K562 (cell line): ENCODE data around the gene NACC1. TPM values are rescaled to one million over a fixed set of nuclear protein-coding genes. Genes with fewer than 3 reads are reported as not detected.

Experiments
- ATAC-seq: fragments of 200-7000 bp; cut with Tn5 transposase; 3 replicates; pipeline ENCODE4 v1.9.1; 2020; ENCODE audit warnings: moderate library complexity
- BruUV-seq: library from RNA; stranded (reverse); fragments of 400-500 nt; replicated peaks from 2 replicates; lab custom pipeline; 2021; lab: Mats Ljungman, UMichigan
- CTCF ChIA-PET: fragments of 300-600 bp; formaldehyde crosslinking; extraction: SDS; loops from one replicate; lab custom pipeline; 2021; ENCODE audit warnings: low intra/inter-chr PET ratio; lab: Yijun Ruan, JAX
- POLR2A ChIA-PET: fragments of 300-600, 350-650 bp; sonication (Branson Sonifier 250); formaldehyde crosslinking; extraction: SDS; loops from one replicate; lab custom pipeline; 2021; ENCODE audit warnings: antibody characterized with exemption, inconsistent platforms; lab: Yijun Ruan, JAX
- DNase-seq, 4 experiments: peaks; one replicate each; pipeline versions ENCODE4 v3.0.0 to v3.0.0-alpha.2; 2011 to 2018; ENCODE audit warnings: low spot score in 3 of 4, mixed read lengths in 3 of 4; ENCODE audit errors: extremely low read depth in 1 of 4
- FAIRE-seq: peaks from 2 replicates; lab custom pipeline; 2011; peaks lifted over from hg19 to GRCh38; lab: Jason Lieb, UNC
- H2AFZ ChIP-seq: 2 replicates; pipeline ENCODE4 v1.6.0; 2011; ENCODE audit warnings: low read depth, low read length, control low read depth, inconsistent platforms
- H3K27ac ChIP-seq: fragments of 200-600 bp; 3 replicates; pipeline ENCODE4 v1.8.0; 2011; ENCODE audit warnings: low read depth, mild to moderate bottlenecking, control low read depth, inconsistent platforms, low read length, moderate library complexity, mixed read lengths; ENCODE audit errors: extremely low read depth
- H3K27me3 ChIP-seq, 2 experiments: fragments of 300-600 bp in 1 of 2; 2 replicates in 1 of 2; 3 replicates in 1 of 2; pipeline versions ENCODE4 v1.6.0 to v1.8.0; 2011; ENCODE audit warnings: inconsistent platforms in 2 of 2, low read length in 2 of 2, mild to moderate bottlenecking in 1 of 2, mixed read lengths in 1 of 2, moderate library complexity in 1 of 2; ENCODE audit not compliant: control insufficient read depth in 2 of 2, insufficient read depth in 2 of 2
- H3K36me3 ChIP-seq: fragments of 300-600 bp; 3 replicates; pipeline ENCODE4 v1.8.0; 2011; ENCODE audit warnings: mild to moderate bottlenecking, low read length, inconsistent platforms; ENCODE audit not compliant: control insufficient read depth, insufficient read depth
- H3K4me1 ChIP-seq, 2 experiments: fragments of 200-600 bp in 1 of 2; replicated peaks in 1 of 2; 2 replicates in 1 of 2; 3 replicates in 1 of 2; pipeline versions ENCODE4 v1.5.1 to v1.8.0; 2011; ENCODE audit warnings: inconsistent platforms in 2 of 2, low read length in 2 of 2, mild to moderate bottlenecking in 1 of 2, mixed read lengths in 1 of 2, moderate library complexity in 1 of 2; ENCODE audit not compliant: control insufficient read depth in 2 of 2, insufficient read depth in 2 of 2
- H3K4me2 ChIP-seq: 2 replicates; pipeline ENCODE4 v1.6.1; 2011; ENCODE audit warnings: low read length, control low read depth, inconsistent platforms, mixed read lengths; ENCODE audit not compliant: insufficient read depth
- H3K4me3 ChIP-seq: fragments of 200-600 bp; sonication (generic), shearing (Covaris generic); 2 replicates; pipeline ENCODE4 v1.5.1; 2016; ENCODE audit warnings: control low read depth, inconsistent platforms
- H3K79me2 ChIP-seq: fragments of 200-600 bp; 3 replicates; pipeline ENCODE4 v1.8.0; 2011; ENCODE audit warnings: low read length, inconsistent platforms; ENCODE audit not compliant: control insufficient read depth, insufficient read depth
- H3K9ac ChIP-seq, 2 experiments: 2 replicates each; pipeline versions ENCODE4 v1.6.0 to v1.6.1; 2011; ENCODE audit warnings: low read depth in 2 of 2, low read length in 2 of 2, control low read depth in 1 of 2, inconsistent platforms in 1 of 2, mild to moderate bottlenecking in 1 of 2, mixed read lengths in 1 of 2; ENCODE audit not compliant: insufficient read depth in 1 of 2
- H3K9me1 ChIP-seq: one replicate; pipeline ENCODE4 v1.6.0; 2011; ENCODE audit warnings: inconsistent platforms, mild to moderate bottlenecking, low read length, moderate library complexity; ENCODE audit not compliant: control insufficient read depth, insufficient read depth
- H3K9me3 ChIP-seq: replicated peaks from 2 replicates; pipeline ENCODE4 v1.5.1; 2011; ENCODE audit warnings: low read depth, low read length, inconsistent platforms; ENCODE audit not compliant: control insufficient read depth, insufficient read depth
- H4K20me1 ChIP-seq: replicated peaks from 2 replicates; pipeline ENCODE4 v1.6.1; 2011; ENCODE audit warnings: low read length, inconsistent platforms, mixed read lengths; ENCODE audit not compliant: control insufficient read depth, insufficient read depth
- DDX20 ChIP-seq: fragments of 450-650 bp; IDR thresholded peaks from 2 replicates; pipeline ENCODE4 v1.6.1; 2016; ENCODE audit warnings: missing genetic modification characterization, low read depth, mild to moderate bottlenecking, missing compliant biosample characterization, moderate library complexity
- EGR1 ChIP-seq: fragments of 450-650 bp; conservative IDR thresholded peaks from 2 replicates; pipeline ENCODE4 v1.6.1; 2017; ENCODE audit warnings: mild to moderate bottlenecking
- KAT2B ChIP-seq: IDR thresholded peaks from one replicate; pipeline ENCODE4 v1.6.1; 2012; ENCODE audit warnings: low read depth, mild to moderate bottlenecking, control low read depth, inconsistent platforms, low read length, moderate library complexity
- NFE2 ChIP-seq: IDR thresholded peaks from 2 replicates; pipeline ENCODE4 v1.6.1; 2014; ENCODE audit warnings: antibody characterized with exemption, low read depth
- TCF7 ChIP-seq: sonication (generic); IDR thresholded peaks from 2 replicates; pipeline ENCODE4 v1.6.1; 2016; ENCODE audit warnings: antibody characterized with exemption, borderline replicate concordance
- ZFX ChIP-seq: sonication (generic); formaldehyde crosslinking; IDR thresholded peaks from 2 replicates; pipeline ENCODE4 v1.8.0; 2022; ENCODE audit warnings: mild to moderate bottlenecking, missing genetic modification reagents, moderate library complexity
- ZNF263 ChIP-seq: sonication (generic); formaldehyde crosslinking; IDR thresholded peaks from 2 replicates; pipeline ENCODE4 v1.8.0; 2022; ENCODE audit warnings: mild to moderate bottlenecking, missing genetic modification reagents, borderline replicate concordance
- ZNF830 ChIP-seq: fragments of 250-450 bp; sonication (Bioruptor Pico); IDR thresholded peaks from 2 replicates; pipeline ENCODE4 v1.5.0; 2021; ENCODE audit warnings: mild to moderate bottlenecking
- whole genome bisulfite sequencing: fragments of 100-300 bp; shearing (Covaris generic); methylation state at CpG from one replicate; pipeline ENCODE4 v1.1.6; 2016; ENCODE audit warnings: low coverage, mixed read lengths; ENCODE audit not compliant: insufficient coverage; ENCODE audit errors: missing lambda C conversion rate; 5-methylcytosine and 5-hydroxymethylcytosine counted together
- in situ Hi-C: fragments of 300-500 bp; cut with MboI; formaldehyde crosslinking; loops from 4 replicates; pipeline ENCODE4 v1.15.0; 2018; ENCODE audit warnings: inconsistent platforms, mixed read lengths
- intact Hi-C: fragments of 100-400 bp; cut with micrococcal nuclease; formaldehyde crosslinking; loops from 2 replicates; pipeline ENCODE4 v1.14.2; 2022
- polyA plus RNA-seq, 8 experiments: library from polyadenylated mRNA; depleted of rRNA in 4 of 8; stranded (reverse) in 5 of 8; unstranded in 3 of 8; fragments of >200 nt; fragmentation: Nextera tagmentation in 2 of 8; fragmentation: Illumina TruSeq in 1 of 8; extraction: Ambion mirVana in 2 of 8; extraction: Trizol in 1 of 8; gene quantifications; 2 replicates each; pipeline versions ENCODE4 v1.2.1 to v1.2.3, GENCODE V29; 2011 to 2014; ENCODE audit warnings: inconsistent platforms in 1 of 8, missing spikeins in 1 of 8
- total RNA-seq, 7 experiments: library from RNA; depleted of rRNA in 6 of 7; stranded (reverse); fragments of >200 nt in 6 of 7; fragmentation: Illumina TruSeq in 2 of 7; extraction: Trizol in 2 of 7; gene quantifications; 2 replicates each; pipeline versions ENCODE4 v1.2.1 to v1.2.3, GENCODE V29; 2011 to 2021; ENCODE audit warnings: low replicate concordance in 1 of 7

The NACC1 gene
- total and polyA plus RNA-seq, 9 of the 15 experiments (the other 6 are each of a cell fraction or from before 2014, with no cell fraction given) = 0.04 to 96.6 (median 25.8) TPM

DNA sequence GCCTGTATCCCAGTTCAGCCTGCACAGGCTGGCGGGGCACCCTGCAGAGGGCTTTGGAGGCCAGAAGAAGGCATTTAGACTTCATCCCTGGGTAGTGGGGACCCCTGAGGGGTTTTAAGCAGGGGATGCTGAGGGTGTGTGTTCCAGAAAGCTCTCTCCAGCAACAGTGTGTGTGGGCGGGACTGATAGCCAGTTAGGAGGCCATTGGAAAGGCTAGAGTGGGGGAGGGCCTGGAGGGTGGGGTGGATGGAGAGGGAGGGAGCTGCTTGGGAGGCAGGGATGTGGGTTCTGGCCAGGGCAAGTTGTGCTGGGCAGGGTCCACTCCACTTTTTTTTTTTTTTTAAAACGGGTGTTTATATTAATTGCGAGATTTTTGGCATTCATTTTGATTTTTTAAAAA lies 43.7 kb upstream of the NACC1 start:
- Histone ChIP-seq H3K4me3 (no peak overlapping the region), H3K9me1 (peaks cover under 1% of the 10 kb centered on the region), H3K9me3 (no peaks in the 10 kb centered on the region), H3K27me3 (no peaks in the 10 kb centered on the region), H3K27ac (no peak overlapping the region), H3K4me2 (no peak overlapping the region), H4K20me1 (no peaks in the 10 kb centered on the region), H3K4me1 (peaks cover 38 to 80% of the 10 kb centered on the region in 2 experiments), H3K36me3 (peaks cover 39% of the 10 kb centered on the region; the same call in 2 of the 3 replicates), H2AFZ (no peak overlapping the region), H3K79me2 (peaks cover 15% of the 10 kb centered on the region; the same call in 2 of the 3 replicates), H3K9ac (peak overlapping the region in 1 of 2 experiments; percentile 33; a peak in 1 of 4 replicates)
- TF ChIP-seq ZFX (CRISPR knock-in tag) = no peak
- no peak for TF ChIP-seq NFE2
- TF ChIP-seq DDX20 (tag) = no peak
- TF ChIP-seq TCF7 = no peak
- TF ChIP-seq KAT2B = no peak
- peak; percentile 80 for TF ChIP-seq EGR1
- no peak for TF ChIP-seq ZNF263
- no peak for TF ChIP-seq ZNF830 (CRISPR knock-in tag)
- BruUV-seq = no TSS peak
- FAIRE-seq (peak; percentile 76), DNase-seq (peak; percentile 38 to 56 (median 44)), ATAC-seq (no peak)
- CTCF ChIA-PET = interaction anchor here (0.6 kb wide), 1 partner anchor 20 kb away, joined by 3 read pairs; no protein-coding TSS in a partner anchor
- WGBS = 82% methylated on average over 2 of the region's 4 CpGs
- POLR2A ChIA-PET = interaction anchor here (0.6 to 1.5 kb wide), 2 partner anchors 16 to 191 kb away, joined by 3 to 4 read pairs; no protein-coding TSS in a partner anchor
- intact Hi-C loops (no loop called here), in situ Hi-C loops (no loop called here)
